ENCODE measurements around the gene PIP5K1B.

The PIP5K1B gene

DNA sequence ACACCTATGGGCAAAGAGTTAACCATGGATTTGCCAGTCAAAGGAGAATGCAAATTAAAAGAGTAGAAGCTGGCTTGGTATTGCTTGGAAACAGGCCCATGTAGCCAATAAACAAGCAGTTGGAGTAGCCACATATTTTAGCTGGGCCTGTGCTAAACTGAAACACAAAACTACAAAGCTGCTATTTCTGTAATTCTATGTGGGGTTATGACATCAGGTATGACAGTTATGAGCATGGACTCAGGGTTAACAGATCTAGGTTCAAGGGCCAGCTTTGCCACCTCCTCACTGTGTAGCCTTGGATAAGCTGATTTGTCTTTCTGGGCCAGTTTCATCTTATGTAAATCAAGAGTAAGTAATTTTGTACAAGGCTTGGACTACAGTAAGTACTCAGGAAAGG lies 142.7 kb downstream of the PIP5K1B start (continued):
- TF ChIP-seq PPARA (CRISPR knock-in tag; IDR thresholded peaks at IDR 0.05; ENCODE audit: borderline replicate concordance), result no peak

- no peak for ATAC-seq
- TF ChIP-seq ZNF70 (CRISPR knock-in tag; IDR thresholded peaks at IDR 0.05), result no peak
- TF ChIP-seq TOX (CRISPR knock-in tag; IDR thresholded peaks at IDR 0.05; ENCODE audit: borderline replicate concordance), result no peak
- TF ChIP-seq CREB5 (CRISPR knock-in tag; IDR thresholded peaks at IDR 0.05; ENCODE audit: low read depth), result no peak
- no peak for TF ChIP-seq BACH2 (CRISPR knock-in tag; IDR thresholded peaks at IDR 0.05; ENCODE audit: borderline replicate concordance)
- no peak for TF ChIP-seq ZC3H10 (CRISPR knock-in tag; IDR thresholded peaks at IDR 0.05)
- TF ChIP-seq ESRRG (CRISPR knock-in tag; IDR thresholded peaks at IDR 0.05), result no peak
- no peak for TF ChIP-seq ZNF565 (CRISPR knock-in tag; conservative IDR thresholded peaks at IDR 0.05; ENCODE audit: low read depth)
- TF ChIP-seq CSRNP3 (CRISPR knock-in tag; IDR thresholded peaks at IDR 0.05), result no peak
- no peak for TF ChIP-seq ZFP3 (CRISPR knock-in tag; IDR thresholded peaks at IDR 0.05)
- no peak for TF ChIP-seq SNAI2 (CRISPR knock-in tag; IDR thresholded peaks at IDR 0.05)
- no peak for TF ChIP-seq ZFP30 (CRISPR knock-in tag; IDR thresholded peaks at IDR 0.05)
- TF ChIP-seq PPARA (CRISPR knock-in tag; IDR thresholded peaks at IDR 0.05; ENCODE audit: borderline replicate concordance), result no peak
- TF ChIP-seq TCF4 (CRISPR knock-in tag; IDR thresholded peaks at IDR 0.05; ENCODE audit: borderline replicate concordance), result no peak
- no peak for TF ChIP-seq RARB (CRISPR knock-in tag; IDR thresholded peaks at IDR 0.05)
- TF ChIP-seq ZNF8 (CRISPR knock-in tag; IDR thresholded peaks at IDR 0.05), result no peak
- TF ChIP-seq POU6F1 (CRISPR knock-in tag; IDR thresholded peaks at IDR 0.05; ENCODE audit: borderline replicate concordance, low read depth), result no peak
- TF ChIP-seq ISL1 (CRISPR knock-in tag; IDR thresholded peaks at IDR 0.05), result no peak
- TF ChIP-seq, protein P1, sequence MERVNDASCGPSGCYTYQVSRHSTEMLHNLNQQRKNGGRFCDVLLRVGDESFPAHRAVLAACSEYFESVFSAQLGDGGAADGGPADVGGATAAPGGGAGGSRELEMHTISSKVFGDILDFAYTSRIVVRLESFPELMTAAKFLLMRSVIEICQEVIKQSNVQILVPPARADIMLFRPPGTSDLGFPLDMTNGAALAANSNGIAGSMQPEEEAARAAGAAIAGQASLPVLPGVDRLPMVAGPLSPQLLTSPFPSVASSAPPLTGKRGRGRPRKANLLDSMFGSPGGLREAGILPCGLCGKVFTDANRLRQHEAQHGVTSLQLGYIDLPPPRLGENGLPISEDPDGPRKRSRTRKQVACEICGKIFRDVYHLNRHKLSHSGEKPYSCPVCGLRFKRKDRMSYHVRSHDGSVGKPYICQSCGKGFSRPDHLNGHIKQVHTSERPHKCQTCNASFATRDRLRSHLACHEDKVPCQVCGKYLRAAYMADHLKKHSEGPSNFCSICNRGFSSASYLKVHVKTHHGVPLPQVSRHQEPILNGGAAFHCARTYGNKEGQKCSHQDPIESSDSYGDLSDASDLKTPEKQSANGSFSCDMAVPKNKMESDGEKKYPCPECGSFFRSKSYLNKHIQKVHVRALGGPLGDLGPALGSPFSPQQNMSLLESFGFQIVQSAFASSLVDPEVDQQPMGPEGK (CRISPR knock-in tag; IDR thresholded peaks at IDR 0.05; ENCODE audit: borderline replicate concordance), result no peak
Measured at GRCh38 chr9:68851657-68852056, 146.6 kb downstream of the PIP5K1B start.

GRCh38 chr9:68852941-68853340 lies 147.9 kb downstream of the PIP5K1B start:
- no peak for ATAC-seq
- TF ChIP-seq RARB (CRISPR knock-in tag; IDR thresholded peaks at IDR 0.05) (no peak), ZFP30 (CRISPR knock-in tag; IDR thresholded peaks at IDR 0.05) (no peak), ESRRG (CRISPR knock-in tag; IDR thresholded peaks at IDR 0.05) (no peak), ARNTL (CRISPR knock-in tag; IDR thresholded peaks at IDR 0.05; ENCODE audit: borderline replicate concordance, low read depth) (no peak), TSHZ2 (CRISPR knock-in tag; IDR thresholded peaks at IDR 0.05) (no peak), GLIS3 (CRISPR knock-in tag; IDR thresholded peaks at IDR 0.05) (no peak), SNAI2 (CRISPR knock-in tag; IDR thresholded peaks at IDR 0.05) (no peak), ZNF8 (CRISPR knock-in tag; IDR thresholded peaks at IDR 0.05) (no peak), PPARA (CRISPR knock-in tag; IDR thresholded peaks at IDR 0.05; ENCODE audit: borderline replicate concordance) (no peak), CREB5 (CRISPR knock-in tag; IDR thresholded peaks at IDR 0.05; ENCODE audit: low read depth) (no peak), TCF4 (CRISPR knock-in tag; IDR thresholded peaks at IDR 0.05; ENCODE audit: borderline replicate concordance) (no peak), POU6F1 (CRISPR knock-in tag; IDR thresholded peaks at IDR 0.05; ENCODE audit: borderline replicate concordance, low read depth) (no peak), ZNF70 (CRISPR knock-in tag; IDR thresholded peaks at IDR 0.05) (no peak), ZFP3 (CRISPR knock-in tag; IDR thresholded peaks at IDR 0.05) (no peak), CSRNP3 (CRISPR knock-in tag; IDR thresholded peaks at IDR 0.05) (no peak)

All from SK-N-SH treated with all-trans-retinoic acid at 6 μM for 48 hours (cell line).